DND-41 (cell line): Measurements from ENCODE around the gene HES6.

Source experiments
- EZH2 ChIP-seq: IDR thresholded peaks from 3 replicates; pipeline ENCODE4 v1.6.1; 2012; ENCODE audit warnings: borderline replicate concordance, low read depth, mild to moderate bottlenecking, moderate library complexity, low read length, inconsistent platforms; ENCODE audit not compliant: severe bottlenecking
- TF ChIP-seq, protein P1 (sequence below): IDR thresholded peaks from 2 replicates; pipeline ENCODE4 v1.5.1; 2012; ENCODE audit warnings: borderline replicate concordance, low read length, moderate library complexity, mild to moderate bottlenecking; ENCODE audit not compliant: poor library complexity, severe bottlenecking; ENCODE audit errors: extremely low read depth

DNA sequence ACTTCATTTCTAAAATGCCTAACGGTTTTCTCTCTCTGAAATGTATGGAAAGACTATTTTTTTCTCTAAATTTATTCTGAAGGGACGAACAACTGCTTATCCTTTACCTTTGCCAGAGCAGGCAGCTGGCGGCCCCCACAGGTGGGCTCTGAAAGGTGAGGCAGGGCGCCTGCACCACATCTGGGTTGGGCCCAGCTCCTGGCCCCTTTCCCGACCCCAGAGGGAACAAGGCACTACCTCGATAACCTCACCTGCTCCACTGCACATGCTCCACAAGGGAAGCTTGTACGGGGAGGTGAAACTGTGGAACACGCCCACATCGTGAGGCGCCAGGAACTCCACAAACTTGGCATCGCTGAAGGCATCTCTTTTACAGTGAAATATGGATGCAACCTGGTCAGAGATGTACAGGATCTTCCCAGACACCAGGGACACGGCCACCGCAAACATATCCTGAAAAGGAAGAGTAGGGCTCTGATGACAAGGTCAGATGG lies 31.3 kb upstream of the HES6 start:
- TF ChIP-seq, protein P1, sequence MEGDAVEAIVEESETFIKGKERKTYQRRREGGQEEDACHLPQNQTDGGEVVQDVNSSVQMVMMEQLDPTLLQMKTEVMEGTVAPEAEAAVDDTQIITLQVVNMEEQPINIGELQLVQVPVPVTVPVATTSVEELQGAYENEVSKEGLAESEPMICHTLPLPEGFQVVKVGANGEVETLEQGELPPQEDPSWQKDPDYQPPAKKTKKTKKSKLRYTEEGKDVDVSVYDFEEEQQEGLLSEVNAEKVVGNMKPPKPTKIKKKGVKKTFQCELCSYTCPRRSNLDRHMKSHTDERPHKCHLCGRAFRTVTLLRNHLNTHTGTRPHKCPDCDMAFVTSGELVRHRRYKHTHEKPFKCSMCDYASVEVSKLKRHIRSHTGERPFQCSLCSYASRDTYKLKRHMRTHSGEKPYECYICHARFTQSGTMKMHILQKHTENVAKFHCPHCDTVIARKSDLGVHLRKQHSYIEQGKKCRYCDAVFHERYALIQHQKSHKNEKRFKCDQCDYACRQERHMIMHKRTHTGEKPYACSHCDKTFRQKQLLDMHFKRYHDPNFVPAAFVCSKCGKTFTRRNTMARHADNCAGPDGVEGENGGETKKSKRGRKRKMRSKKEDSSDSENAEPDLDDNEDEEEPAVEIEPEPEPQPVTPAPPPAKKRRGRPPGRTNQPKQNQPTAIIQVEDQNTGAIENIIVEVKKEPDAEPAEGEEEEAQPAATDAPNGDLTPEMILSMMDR = no peak
- no peak for TF ChIP-seq EZH2
